Erythroblast (primary cell): ENCODE results near the gene TBCCD1.

Experiments used
- GATA1 ChIP-seq: IDR thresholded peaks from 2 replicates; pipeline ENCODE4 v1.6.1; 2011; ENCODE audit warnings: low read depth, mild to moderate bottlenecking, control low read depth, low read length, moderate library complexity
- POLR2A ChIP-seq: IDR thresholded peaks from 2 replicates; pipeline ENCODE4 v1.6.1; 2011; ENCODE audit warnings: mild to moderate bottlenecking, low read length

DNA sequence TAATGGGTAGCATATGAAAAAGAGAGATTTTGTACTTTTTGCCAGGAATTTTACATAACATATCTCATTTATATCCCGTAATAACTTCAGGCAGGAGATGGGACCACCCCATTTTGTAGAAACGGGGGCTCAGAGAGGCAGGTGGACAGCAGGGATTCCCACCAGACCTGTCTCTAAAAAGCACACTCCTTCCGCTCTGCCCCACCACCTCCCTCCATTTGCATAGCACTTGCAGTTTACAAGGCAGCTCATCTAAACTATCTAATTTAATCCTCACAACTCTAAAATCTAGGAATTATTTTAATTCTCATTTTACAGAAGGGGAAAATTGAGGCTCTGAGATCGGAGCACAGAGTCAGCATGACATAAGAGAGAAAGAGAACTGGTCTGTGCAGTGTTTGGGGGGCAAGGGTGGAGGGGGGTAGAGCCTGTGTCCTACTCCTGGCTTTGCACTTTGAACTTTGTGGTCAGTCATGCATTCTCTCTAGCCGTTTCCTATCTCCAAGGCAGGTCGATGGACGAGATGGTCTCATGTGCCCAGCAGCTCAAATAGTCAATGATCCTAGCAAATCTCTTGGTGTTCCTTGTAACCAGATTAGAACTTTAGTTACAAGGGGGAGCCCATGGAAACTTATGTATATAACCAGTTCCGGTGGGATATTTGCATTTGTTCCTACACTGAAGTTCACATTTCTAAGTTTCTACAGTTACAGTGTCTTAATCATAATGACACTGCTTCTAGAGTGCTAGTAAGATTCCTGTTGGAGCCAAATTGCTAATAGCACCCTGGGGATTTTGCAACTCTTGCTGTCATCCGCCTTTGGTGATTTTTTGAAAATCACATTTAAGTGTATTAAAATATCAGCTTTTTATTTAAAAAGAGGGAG, 41.5 kb downstream of the TBCCD1 start:
- no peak for TF ChIP-seq POLR2A
- no peak for TF ChIP-seq GATA1
